HepG2 (cell line): Measurements from ENCODE around the gene SEPHS2. TPM values are rescaled to one million over a fixed set of nuclear protein-coding genes. Genes with fewer than 3 reads are reported as not detected.
A peak's percentile ranks its signal among the peaks of the same experiment; 100 is the strongest.

ENCODE experiments used
- EP300 ChIP-seq, 3 experiments: sonication (generic) in 1 of 3; formaldehyde crosslinking in 1 of 3; IDR thresholded peaks; 2 replicates each; pipeline versions ENCODE4 v1.5.1 to v1.6.1; 2011 to 2020; ENCODE audit warnings: low read depth in 2 of 3, low read length in 2 of 3, borderline replicate concordance in 1 of 3, improper control_type of control experiment in 1 of 3, mild to moderate bottlenecking in 1 of 3, missing genetic modification reagents in 1 of 3, moderate library complexity in 1 of 3
- ETV6 ChIP-seq: sonication (generic); formaldehyde crosslinking; conservative IDR thresholded peaks from 2 replicates; pipeline ENCODE4 v1.4.0; 2020; ENCODE audit warnings: missing genetic modification reagents
- GABPB1 ChIP-seq: IDR thresholded peaks from 2 replicates; pipeline ENCODE4 v1.6.1; 2016; ENCODE audit warnings: mild to moderate bottlenecking, missing genetic modification reagents, moderate library complexity, missing compliant biosample characterization
- HDAC1 ChIP-seq: sonication (generic); formaldehyde crosslinking; IDR thresholded peaks from 2 replicates; pipeline ENCODE4 v1.5.1; 2020; ENCODE audit warnings: mild to moderate bottlenecking, missing genetic modification reagents
- KDM3A ChIP-seq: IDR thresholded peaks from 2 replicates; pipeline ENCODE4 v1.6.1; 2018; ENCODE audit warnings: low read depth, missing compliant biosample characterization
- KLF13 ChIP-seq: sonication (generic); formaldehyde crosslinking; IDR thresholded peaks from 2 replicates; pipeline ENCODE4 v1.4.0; 2020; ENCODE audit warnings: mild to moderate bottlenecking, missing genetic modification reagents
- MEF2D ChIP-seq: sonication (generic); formaldehyde crosslinking; IDR thresholded peaks from 2 replicates; pipeline ENCODE4 v1.5.1; 2020; ENCODE audit warnings: mild to moderate bottlenecking, missing genetic modification reagents
- NONO ChIP-seq, 2 experiments: fragments of 450-650 bp in 1 of 2; sonication (generic) in 1 of 2; formaldehyde crosslinking in 1 of 2; IDR thresholded peaks in 1 of 2; conservative IDR thresholded peaks in 1 of 2; 2 replicates each; pipeline versions ENCODE4 v1.6.1 to v1.8.0; 2017 to 2022; ENCODE audit warnings: mild to moderate bottlenecking in 1 of 2, missing genetic modification reagents in 1 of 2, moderate library complexity in 1 of 2
- SKI ChIP-seq: fragments of 450-650 bp; IDR thresholded peaks from one replicate; pipeline ENCODE4 v1.6.1; 2018; ENCODE audit warnings: mild to moderate bottlenecking; ENCODE audit not compliant: partially characterized antibody
- SMAD3 ChIP-seq: sonication (generic); formaldehyde crosslinking; IDR thresholded peaks from 2 replicates; pipeline ENCODE4 v1.4.0; 2020; ENCODE audit warnings: missing genetic modification reagents
- SOX6 ChIP-seq, 2 experiments: fragments of 450-650 bp in 1 of 2; sonication (generic) in 1 of 2; formaldehyde crosslinking in 1 of 2; IDR thresholded peaks; 2 replicates each; pipeline versions ENCODE4 v1.4.0 to v1.6.1; 2017 to 2020; ENCODE audit warnings: antibody characterized with exemption in 1 of 2, mild to moderate bottlenecking in 1 of 2, missing genetic modification reagents in 1 of 2
- TRIM24 ChIP-seq: sonication (generic); formaldehyde crosslinking; IDR thresholded peaks from 2 replicates; pipeline ENCODE4 v1.8.0; 2022; ENCODE audit warnings: mild to moderate bottlenecking, missing genetic modification reagents
- XRCC5 ChIP-seq: fragments of 200-400 bp; formaldehyde crosslinking; optimal IDR thresholded peaks from 2 replicates; pipeline ENCODE3; 2017; ENCODE audit warnings: mild to moderate bottlenecking, low read length
- ZMYM3 ChIP-seq: sonication (generic); formaldehyde crosslinking; IDR thresholded peaks from 2 replicates; pipeline ENCODE4 v1.5.1; 2020; ENCODE audit warnings: mild to moderate bottlenecking, missing genetic modification reagents
- ZNF205 ChIP-seq: IDR thresholded peaks from 2 replicates; pipeline ENCODE4 v1.6.1; 2018; ENCODE audit warnings: missing biosample characterization, missing genetic modification reagents
- ZNF225 ChIP-seq: sonication (generic); formaldehyde crosslinking; IDR thresholded peaks from 2 replicates; pipeline ENCODE4 v1.4.0; 2020; ENCODE audit warnings: mild to moderate bottlenecking, missing genetic modification reagents
- ZNF460 ChIP-seq: sonication (generic); formaldehyde crosslinking; IDR thresholded peaks from 2 replicates; pipeline ENCODE4 v1.5.1; 2020; ENCODE audit warnings: missing genetic modification reagents, mild to moderate bottlenecking, borderline replicate concordance
- ZNF652 ChIP-seq: IDR thresholded peaks from 2 replicates; pipeline ENCODE4 v1.6.1; 2016; ENCODE audit warnings: low read depth, borderline replicate concordance
- ZNF720 ChIP-seq: sonication (generic); formaldehyde crosslinking; IDR thresholded peaks from 2 replicates; pipeline ENCODE4 v1.4.0; 2020; ENCODE audit warnings: missing genetic modification reagents
- ZNF788 ChIP-seq: sonication (generic); formaldehyde crosslinking; IDR thresholded peaks from 2 replicates; pipeline ENCODE4 v1.5.0; 2020; ENCODE audit warnings: mild to moderate bottlenecking, missing genetic modification reagents, borderline replicate concordance
- polyA plus RNA-seq, 8 experiments: library from polyadenylated mRNA; depleted of rRNA in 3 of 8; stranded (reverse) in 7 of 8; unstranded in 1 of 8; fragments of >200 nt; fragmentation: Illumina TruSeq in 4 of 8; extraction: Trizol in 4 of 8; gene quantifications; 2 replicates each; pipeline versions ENCODE4 v1.2.1 to v1.2.3, GENCODE V29; 2011 to 2016; ENCODE audit warnings: low read depth in 4 of 8, missing spikeins in 1 of 8, mixed read lengths in 1 of 8; ENCODE audit not compliant: insufficient read depth in 1 of 8
- total RNA-seq, 5 experiments: library from RNA; depleted of rRNA; stranded (reverse); fragments of >200 nt; fragmentation: Illumina TruSeq; extraction: Trizol; gene quantifications; 2 replicates each; pipeline ENCODE4 v1.2.3, GENCODE V29; 2016; ENCODE audit warnings: low read depth in 1 of 5
- TF ChIP-seq, protein P1 (sequence below): sonication (generic); formaldehyde crosslinking; IDR thresholded peaks from 2 replicates; pipeline ENCODE4 v1.5.1; 2020; ENCODE audit warnings: missing genetic modification reagents, mild to moderate bottlenecking, borderline replicate concordance
- TF ChIP-seq, protein P2 (sequence below), 2 experiments: sonication (generic) in 1 of 2; formaldehyde crosslinking in 1 of 2; IDR thresholded peaks; 2 replicates each; pipeline versions ENCODE4 v1.4.0 to v1.6.1; 2018 to 2020; ENCODE audit warnings: missing genetic modification reagents in 2 of 2, borderline replicate concordance in 1 of 2, low read depth in 1 of 2, mild to moderate bottlenecking in 1 of 2, missing biosample characterization in 1 of 2
- TF ChIP-seq, protein P3 (sequence below), 2 experiments: fragments of 450-650 bp in 1 of 2; sonication (generic) in 1 of 2; formaldehyde crosslinking; IDR thresholded peaks; 2 replicates each; pipeline versions ENCODE4 v1.5.0 to v1.8.0; 2020 to 2022; ENCODE audit warnings: mild to moderate bottlenecking in 1 of 2, missing genetic modification reagents in 1 of 2
- TF ChIP-seq, protein P4 (sequence below): sonication (generic); formaldehyde crosslinking; IDR thresholded peaks from 2 replicates; pipeline ENCODE4 v1.5.1; 2020; ENCODE audit warnings: missing genetic modification reagents, mild to moderate bottlenecking, borderline replicate concordance

Gene SEPHS2
- total and polyA plus RNA-seq, 2 of the 13 experiments (the other 11 are each of a cell fraction or from before 2014, with no cell fraction given), result 20.7 to 127 TPM

DNA sequence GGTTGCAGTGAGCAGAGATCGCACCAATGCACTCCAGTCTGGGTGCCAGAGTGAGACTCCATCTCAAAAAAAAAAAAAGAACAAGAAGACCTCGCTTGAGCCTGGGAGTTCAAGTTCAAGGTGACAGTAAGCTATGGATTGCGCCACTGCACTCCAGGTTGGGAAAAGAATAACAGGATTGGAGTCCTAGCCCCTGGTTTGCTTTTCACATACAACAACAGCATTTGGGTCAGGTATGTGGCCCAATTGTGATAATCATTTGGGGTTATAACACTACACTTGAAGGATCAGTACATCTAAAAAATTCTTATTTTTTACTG, 3.4 kb upstream of the SEPHS2 start (continued):
- TF ChIP-seq EP300 (IDR thresholded peaks at IDR 0.05; ENCODE audit: low read depth in 2 of 2, low read length in 2 of 2) (peak in 1 of 2 experiments; percentile 57; a peak in 1 of 4 replicates), EP300 (CRISPR knock-in tag; IDR thresholded peaks at IDR 0.05; ENCODE audit: borderline replicate concordance) (no peak), ETV6 (CRISPR knock-in tag) (no peak), SKI (peak; percentile 95), SOX6 (IDR thresholded peaks at IDR 0.05) (no peak), SOX6 (CRISPR knock-in tag; IDR thresholded peaks at IDR 0.05) (peak; percentile 65; the same call in 1 of the 2 replicates), ZNF720 (CRISPR knock-in tag) (0 out of 2 replicates have a peak, but pooled peaks have one; percentile 59), ZNF652 (CRISPR knock-in tag) (no peak), ZNF788 (CRISPR knock-in tag) (peak; percentile 58; the same call in 1 of the 2 replicates), ZMYM3 (CRISPR knock-in tag) (peak; percentile 76), NONO (IDR thresholded peaks at IDR 0.05) (no peak), NONO (CRISPR knock-in tag; conservative IDR thresholded peaks at IDR 0.05) (peak; percentile 40; the same call in 1 of the 2 replicates), ZNF460 (CRISPR knock-in tag) (peak; percentile 52; the same call in 1 of the 2 replicates), KLF13 (CRISPR knock-in tag) (no peak), ZNF205 (CRISPR knock-in tag) (peak; percentile 55; the same call in 1 of the 2 replicates), MEF2D (peak; percentile 51; the same call in 1 of the 2 replicates), KDM3A (CRISPR knock-in tag) (peak; percentile 72; the same call in 1 of the 2 replicates), ZNF225 (CRISPR knock-in tag) (no peak), SMAD3 (0 out of 2 replicates have a peak, but pooled peaks have one; percentile 62), XRCC5 (no peak), TRIM24 (CRISPR knock-in tag) (peak; percentile 69; the same call in 1 of the 2 replicates), HDAC1 (CRISPR knock-in tag) (peak; percentile 43; the same call in 1 of the 2 replicates), GABPB1 (peak; percentile 27; the same call in 1 of the 2 replicates)
- TF ChIP-seq, protein P1, sequence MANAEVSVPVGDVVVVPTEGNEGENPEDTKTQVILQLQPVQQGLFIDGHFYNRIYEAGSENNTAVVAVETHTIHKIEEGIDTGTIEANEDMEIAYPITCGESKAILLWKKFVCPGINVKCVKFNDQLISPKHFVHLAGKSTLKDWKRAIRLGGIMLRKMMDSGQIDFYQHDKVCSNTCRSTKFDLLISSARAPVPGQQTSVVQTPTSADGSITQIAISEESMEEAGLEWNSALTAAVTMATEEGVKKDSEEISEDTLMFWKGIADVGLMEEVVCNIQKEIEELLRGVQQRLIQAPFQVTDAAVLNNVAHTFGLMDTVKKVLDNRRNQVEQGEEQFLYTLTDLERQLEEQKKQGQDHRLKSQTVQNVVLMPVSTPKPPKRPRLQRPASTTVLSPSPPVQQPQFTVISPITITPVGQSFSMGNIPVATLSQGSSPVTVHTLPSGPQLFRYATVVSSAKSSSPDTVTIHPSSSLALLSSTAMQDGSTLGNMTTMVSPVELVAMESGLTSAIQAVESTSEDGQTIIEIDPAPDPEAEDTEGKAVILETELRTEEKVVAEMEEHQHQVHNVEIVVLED (CRISPR knock-in tag), result no peak
- TF ChIP-seq, protein P2, sequence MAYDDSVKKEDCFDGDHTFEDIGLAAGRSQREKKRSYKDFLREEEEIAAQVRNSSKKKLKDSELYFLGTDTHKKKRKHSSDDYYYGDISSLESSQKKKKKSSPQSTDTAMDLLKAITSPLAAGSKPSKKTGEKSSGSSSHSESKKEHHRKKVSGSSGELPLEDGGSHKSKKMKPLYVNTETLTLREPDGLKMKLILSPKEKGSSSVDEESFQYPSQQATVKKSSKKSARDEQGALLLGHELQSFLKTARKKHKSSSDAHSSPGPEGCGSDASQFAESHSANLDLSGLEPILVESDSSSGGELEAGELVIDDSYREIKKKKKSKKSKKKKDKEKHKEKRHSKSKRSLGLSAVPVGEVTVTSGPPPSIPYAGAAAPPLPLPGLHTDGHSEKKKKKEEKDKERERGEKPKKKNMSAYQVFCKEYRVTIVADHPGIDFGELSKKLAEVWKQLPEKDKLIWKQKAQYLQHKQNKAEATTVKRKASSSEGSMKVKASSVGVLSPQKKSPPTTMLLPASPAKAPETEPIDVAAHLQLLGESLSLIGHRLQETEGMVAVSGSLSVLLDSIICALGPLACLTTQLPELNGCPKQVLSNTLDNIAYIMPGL (CRISPR knock-in tag; IDR thresholded peaks at IDR 0.05; ENCODE audit: borderline replicate concordance in 1 of 2, low read depth in 1 of 2), result 0 out of 4 replicates have a peak, but pooled peaks of 1 of the 2 experiments have one; percentile 34
- TF ChIP-seq, protein P3, sequence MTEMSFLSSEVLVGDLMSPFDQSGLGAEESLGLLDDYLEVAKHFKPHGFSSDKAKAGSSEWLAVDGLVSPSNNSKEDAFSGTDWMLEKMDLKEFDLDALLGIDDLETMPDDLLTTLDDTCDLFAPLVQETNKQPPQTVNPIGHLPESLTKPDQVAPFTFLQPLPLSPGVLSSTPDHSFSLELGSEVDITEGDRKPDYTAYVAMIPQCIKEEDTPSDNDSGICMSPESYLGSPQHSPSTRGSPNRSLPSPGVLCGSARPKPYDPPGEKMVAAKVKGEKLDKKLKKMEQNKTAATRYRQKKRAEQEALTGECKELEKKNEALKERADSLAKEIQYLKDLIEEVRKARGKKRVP (CRISPR knock-in tag; IDR thresholded peaks at IDR 0.05), result no peak
- TF ChIP-seq, protein P4, sequence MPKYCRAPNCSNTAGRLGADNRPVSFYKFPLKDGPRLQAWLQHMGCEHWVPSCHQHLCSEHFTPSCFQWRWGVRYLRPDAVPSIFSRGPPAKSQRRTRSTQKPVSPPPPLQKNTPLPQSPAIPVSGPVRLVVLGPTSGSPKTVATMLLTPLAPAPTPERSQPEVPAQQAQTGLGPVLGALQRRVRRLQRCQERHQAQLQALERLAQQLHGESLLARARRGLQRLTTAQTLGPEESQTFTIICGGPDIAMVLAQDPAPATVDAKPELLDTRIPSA (CRISPR knock-in tag), result no peak
